GM19240 (cell line): Measurements from ENCODE around the gene CHERP.
"Not testable (repeated sequence)": the region's sequence is repeated elsewhere in the genome, so short reads cannot be mapped to it uniquely, and the experiment has no call there.

Experiments used
- DNase-seq: peaks from one replicate; pipeline ENCODE4 v3.0.0; 2011; ENCODE audit warnings: low spot score; ENCODE audit not compliant: insufficient read length

The CHERP gene

GRCh38 chr19:16520074-16520973 is 21.9 kb downstream of the CHERP start:
- DNase-seq = no peak

GRCh38 chr19:16519230-16519687 is 23.0 kb downstream of the CHERP start:
- no peak for DNase-seq

- no peak for DNase-seq
Measured at GRCh38 chr19:16518483-16519229, 23.6 kb downstream of the CHERP start.

- no peak for DNase-seq
Measured at GRCh38 chr19:16518061-16518460, 24.2 kb downstream of the CHERP start.

- no peak for DNase-seq
Measured at GRCh38 chr19:16516923-16517610, 25.2 kb downstream of the CHERP start.

GRCh38 chr19:16516381-16516780 is 25.9 kb downstream of the CHERP start:
- DNase-seq = no peak

GRCh38 chr19:16514383-16515019 is 27.7 kb downstream of the CHERP start:
- DNase-seq = no peak

- DNase-seq = not testable (repeated sequence)
Measured at GRCh38 chr19:16512611-16513010, 29.6 kb downstream of the CHERP start.

GRCh38 chr19:16509141-16510061 is 32.8 kb downstream of the CHERP start:
- no peak for DNase-seq

GRCh38 chr19:16508546-16508945 is 33.7 kb downstream of the CHERP start:
- DNase-seq = no peak

- DNase-seq = no peak
Measured at GRCh38 chr19:16506961-16507360, 35.3 kb downstream of the CHERP start.

- not testable (repeated sequence) for DNase-seq
Measured at GRCh38 chr19:16506161-16506560, 36.1 kb downstream of the CHERP start.

- DNase-seq = no peak
Measured at GRCh38 chr19:16504271-16504670, 38.0 kb downstream of the CHERP start.

GRCh38 chr19:16497837-16498236 is 44.4 kb downstream of the CHERP start:
- no peak for DNase-seq

GRCh38 chr19:16497042-16497441 is 45.2 kb downstream of the CHERP start:
- no peak for DNase-seq

GRCh38 chr19:16496613-16496983 is 45.6 kb downstream of the CHERP start:
- DNase-seq = no peak

GRCh38 chr19:16495982-16496612 is 46.1 kb downstream of the CHERP start, which contains the start of the genes C19orf44 and CALR3:
TSS of gene C19orf44 (plus strand) at chr19:16496394. CDS start at chr19:16500793, 4,399 bp downstream.
TSS of gene CALR3 (minus strand) at chr19:16496167. CDS start at chr19:16496129, 38 bp downstream.
- DNase-seq = peak; percentile 94

GRCh38 chr19:16486476-16486875 is 55.8 kb downstream of the CHERP start:
- not testable (repeated sequence) for DNase-seq

- DNase-seq = no peak
Measured at GRCh38 chr19:16482745-16483144, 59.5 kb downstream of the CHERP start.

GRCh38 chr19:16477311-16477710 is 64.9 kb downstream of the CHERP start:
- no peak for DNase-seq
